ENCODE measurements around the gene ZBP1.

The ZBP1 gene

GRCh38 chr20:57600320-57601210, 19.7 kb downstream of the ZBP1 start:
- no peak for DNase-seq (ENCODE audit: insufficient read length)
- FAIRE-seq: peak; percentile 61
- TF ChIP-seq POLR2AphosphoS5 (IDR thresholded peaks at IDR 0.05; ENCODE audit: low read depth, low read length): no peak
- no peak for TF ChIP-seq TAF1 (IDR thresholded peaks at IDR 0.05; ENCODE audit: borderline replicate concordance, low read depth, low read length)
- no peak for TF ChIP-seq POLR2A (IDR thresholded peaks at IDR 0.05; ENCODE audit: low read depth, low read length)

- TF ChIP-seq POLR2A (IDR thresholded peaks at IDR 0.05; ENCODE audit: low read depth, low read length) (no peak), TAF1 (IDR thresholded peaks at IDR 0.05; ENCODE audit: borderline replicate concordance, low read depth, low read length) (no peak), POLR2AphosphoS5 (IDR thresholded peaks at IDR 0.05; ENCODE audit: low read depth, low read length) (no peak)
- no peak for DNase-seq (ENCODE audit: insufficient read length)
- no peak for FAIRE-seq
Observed at GRCh38 chr20:57598491-57598890, 21.7 kb downstream of the ZBP1 start.

GRCh38 chr20:57598060-57598459, 22.2 kb downstream of the ZBP1 start:
- TF ChIP-seq TAF1 (IDR thresholded peaks at IDR 0.05; ENCODE audit: borderline replicate concordance, low read depth, low read length) (no peak), POLR2A (IDR thresholded peaks at IDR 0.05; ENCODE audit: low read depth, low read length) (no peak), POLR2AphosphoS5 (IDR thresholded peaks at IDR 0.05; ENCODE audit: low read depth, low read length) (no peak)
- no peak for DNase-seq (ENCODE audit: insufficient read length)
- no peak for FAIRE-seq

GRCh38 chr20:57596998-57597939, 23.0 kb downstream of the ZBP1 start:
- peak; percentile 92 for DNase-seq (ENCODE audit: insufficient read length)
- TF ChIP-seq TAF1 (IDR thresholded peaks at IDR 0.05; ENCODE audit: borderline replicate concordance, low read depth, low read length) (no peak), POLR2AphosphoS5 (IDR thresholded peaks at IDR 0.05; ENCODE audit: low read depth, low read length) (no peak), POLR2A (IDR thresholded peaks at IDR 0.05; ENCODE audit: low read depth, low read length) (no peak)
- FAIRE-seq: peak; percentile 84

- TF ChIP-seq TAF1 (IDR thresholded peaks at IDR 0.05; ENCODE audit: borderline replicate concordance, low read depth, low read length) (no peak), POLR2A (IDR thresholded peaks at IDR 0.05; ENCODE audit: low read depth, low read length) (no peak), POLR2AphosphoS5 (IDR thresholded peaks at IDR 0.05; ENCODE audit: low read depth, low read length) (no peak)
- DNase-seq (ENCODE audit: insufficient read length): no peak
- no peak for FAIRE-seq
Observed at GRCh38 chr20:57596358-57596757, 23.9 kb downstream of the ZBP1 start.

GRCh38 chr20:57595041-57596030, 24.9 kb downstream of the ZBP1 start:
- FAIRE-seq (no peak), DNase-seq (ENCODE audit: insufficient read length) (no peak)
- TF ChIP-seq TAF1 (IDR thresholded peaks at IDR 0.05; ENCODE audit: borderline replicate concordance, low read depth, low read length) (no peak), POLR2AphosphoS5 (IDR thresholded peaks at IDR 0.05; ENCODE audit: low read depth, low read length) (no peak), POLR2A (IDR thresholded peaks at IDR 0.05; ENCODE audit: low read depth, low read length) (no peak)

GRCh38 chr20:57594092-57594951, 25.9 kb downstream of the ZBP1 start:
- no peak for TF ChIP-seq POLR2A (IDR thresholded peaks at IDR 0.05; ENCODE audit: low read depth, low read length)
- no peak for TF ChIP-seq POLR2AphosphoS5 (IDR thresholded peaks at IDR 0.05; ENCODE audit: low read depth, low read length)
- no peak for TF ChIP-seq TAF1 (IDR thresholded peaks at IDR 0.05; ENCODE audit: borderline replicate concordance, low read depth, low read length)
- FAIRE-seq (peak; percentile 44), DNase-seq (ENCODE audit: insufficient read length) (peak; percentile 73)

GRCh38 chr20:57593134-57593886, 26.9 kb downstream of the ZBP1 start:
- FAIRE-seq: no peak
- no peak for TF ChIP-seq TAF1 (IDR thresholded peaks at IDR 0.05; ENCODE audit: borderline replicate concordance, low read depth, low read length)
- TF ChIP-seq POLR2A (IDR thresholded peaks at IDR 0.05; ENCODE audit: low read depth, low read length): no peak
- TF ChIP-seq POLR2AphosphoS5 (IDR thresholded peaks at IDR 0.05; ENCODE audit: low read depth, low read length): no peak
- no peak for DNase-seq (ENCODE audit: insufficient read length)

Measured in GM12892 (cell line).